ENCODE measurements around the gene KIAA2012.

The KIAA2012 gene

GRCh38 chr2:202099515-202099914 lies 26.5 kb downstream of the KIAA2012 start:
- no peak overlapping the region for H3K4me3 ChIP-seq (ENCODE audit: low read depth, low read length)
- DNase-seq (ENCODE audit: low read depth): no peak
- TF ChIP-seq MYC (IDR thresholded peaks at IDR 0.05; ENCODE audit: low read depth, low read length) (no peak), CTCF (IDR thresholded peaks at IDR 0.05; ENCODE audit: low read depth, low read length) (no peak), MAX (IDR thresholded peaks at IDR 0.05; ENCODE audit: low read depth, low read length) (no peak), POLR2A (IDR thresholded peaks at IDR 0.05; ENCODE audit: extremely low read depth, insufficient read length) (no peak)

- no peak for DNase-seq (ENCODE audit: low read depth)
- TF ChIP-seq POLR2A (IDR thresholded peaks at IDR 0.05; ENCODE audit: extremely low read depth, insufficient read length) (no peak), CTCF (IDR thresholded peaks at IDR 0.05; ENCODE audit: low read depth, low read length) (no peak), MAX (IDR thresholded peaks at IDR 0.05; ENCODE audit: low read depth, low read length) (no peak), MYC (IDR thresholded peaks at IDR 0.05; ENCODE audit: low read depth, low read length) (no peak)
- H3K4me3 ChIP-seq (ENCODE audit: low read depth, low read length): no peak overlapping the region
These were observed 27.1 kb downstream of the KIAA2012 start for GRCh38 chr2:202100176-202100575.

- DNase-seq (ENCODE audit: low read depth): no peak
- no peak overlapping the region for H3K4me3 ChIP-seq (ENCODE audit: low read depth, low read length)
- TF ChIP-seq POLR2A (IDR thresholded peaks at IDR 0.05; ENCODE audit: extremely low read depth, insufficient read length): no peak
- TF ChIP-seq MAX (IDR thresholded peaks at IDR 0.05; ENCODE audit: low read depth, low read length): no peak
- TF ChIP-seq MYC (IDR thresholded peaks at IDR 0.05; ENCODE audit: low read depth, low read length): no peak
- no peak for TF ChIP-seq CTCF (IDR thresholded peaks at IDR 0.05; ENCODE audit: low read depth, low read length)
These were observed 28.0 kb downstream of the KIAA2012 start for GRCh38 chr2:202101026-202101579.

- TF ChIP-seq MYC (IDR thresholded peaks at IDR 0.05; ENCODE audit: low read depth, low read length): no peak
- H3K4me3 ChIP-seq (ENCODE audit: low read depth, low read length): no peak overlapping the region
- DNase-seq (ENCODE audit: low read depth): no peak
These were observed 29.5 kb downstream of the KIAA2012 start for GRCh38 chr2:202102425-202103000.

- peak; percentile 77 for TF ChIP-seq CTCF (IDR thresholded peaks at IDR 0.05; ENCODE audit: low read depth, low read length)
- no peak for TF ChIP-seq POLR2A (IDR thresholded peaks at IDR 0.05; ENCODE audit: extremely low read depth, insufficient read length)
- peak; percentile 61 for DNase-seq (ENCODE audit: low read depth)
- no peak overlapping the region for H3K4me3 ChIP-seq (ENCODE audit: low read depth, low read length)
These were observed 31.3 kb downstream of the KIAA2012 start for GRCh38 chr2:202104286-202104870.

- no peak overlapping the region for H3K4me3 ChIP-seq (ENCODE audit: low read depth, low read length)
- TF ChIP-seq MAX (IDR thresholded peaks at IDR 0.05; ENCODE audit: low read depth, low read length): no peak
- TF ChIP-seq MYC (IDR thresholded peaks at IDR 0.05; ENCODE audit: low read depth, low read length): no peak
- no peak for TF ChIP-seq CTCF (IDR thresholded peaks at IDR 0.05; ENCODE audit: low read depth, low read length)
- no peak for TF ChIP-seq POLR2A (IDR thresholded peaks at IDR 0.05; ENCODE audit: extremely low read depth, insufficient read length)
- no peak for DNase-seq (ENCODE audit: low read depth)
These were observed 32.0 kb downstream of the KIAA2012 start for GRCh38 chr2:202105025-202105424.

Data from NB4 (cell line).